IPS-18a (cell line): Measurements from ENCODE around the gene TEX14.
"Not testable (repeated sequence)": the region's sequence is repeated elsewhere in the genome, so short reads cannot be mapped to it uniquely, and the experiment has no call there.

ENCODE experiments used
- H3K27ac ChIP-seq: one replicate; pipeline ENCODE4 v1.5.1; 2013; ENCODE audit warnings: low read length
- H3K27me3 ChIP-seq: one replicate; pipeline ENCODE4 v1.6.1; 2013; ENCODE audit warnings: mild to moderate bottlenecking, low read length; ENCODE audit not compliant: control insufficient read depth, insufficient read depth
- H3K36me3 ChIP-seq: one replicate; pipeline ENCODE4 v1.6.1; 2013; ENCODE audit warnings: low read depth, low read length; ENCODE audit not compliant: control insufficient read depth
- H3K4me1 ChIP-seq: one replicate; pipeline ENCODE4 v1.6.1; 2013; ENCODE audit warnings: low read depth, low read length; ENCODE audit not compliant: control insufficient read depth
- H3K4me3 ChIP-seq: one replicate; pipeline ENCODE4 v1.5.1; 2013; ENCODE audit warnings: low read length
- H3K9ac ChIP-seq: one replicate; pipeline ENCODE4 v1.6.1; 2013; ENCODE audit warnings: mild to moderate bottlenecking, low read length, moderate library complexity
- H3K9me3 ChIP-seq: one replicate; pipeline ENCODE4 v1.6.1; 2013; ENCODE audit warnings: low read depth, low read length; ENCODE audit not compliant: control insufficient read depth

The TEX14 gene

GRCh38 chr17:58570758-58571157 is 121.1 kb downstream of the TEX14 start:
- Histone ChIP-seq H3K27me3 (no peaks in the 10 kb centered on the region), H3K27ac (no peak overlapping the region), H3K4me3 (no peak overlapping the region), H3K9ac (no peak overlapping the region), H3K36me3 (no peaks in the 10 kb centered on the region), H3K9me3 (no peaks in the 10 kb centered on the region), H3K4me1 (peaks cover 12% of the 10 kb centered on the region)

GRCh38 chr17:58569196-58569595 is 122.6 kb downstream of the TEX14 start:
- H3K9me3 ChIP-seq: no peaks in the 10 kb centered on the region
- H3K4me1 ChIP-seq: peaks cover 22% of the 10 kb centered on the region
- H3K4me3 ChIP-seq: no peak overlapping the region
- H3K27ac ChIP-seq: no peak overlapping the region
- H3K27me3 ChIP-seq: no peaks in the 10 kb centered on the region
- no peak overlapping the region for H3K9ac ChIP-seq
- H3K36me3 ChIP-seq: no peaks in the 10 kb centered on the region

DNA sequence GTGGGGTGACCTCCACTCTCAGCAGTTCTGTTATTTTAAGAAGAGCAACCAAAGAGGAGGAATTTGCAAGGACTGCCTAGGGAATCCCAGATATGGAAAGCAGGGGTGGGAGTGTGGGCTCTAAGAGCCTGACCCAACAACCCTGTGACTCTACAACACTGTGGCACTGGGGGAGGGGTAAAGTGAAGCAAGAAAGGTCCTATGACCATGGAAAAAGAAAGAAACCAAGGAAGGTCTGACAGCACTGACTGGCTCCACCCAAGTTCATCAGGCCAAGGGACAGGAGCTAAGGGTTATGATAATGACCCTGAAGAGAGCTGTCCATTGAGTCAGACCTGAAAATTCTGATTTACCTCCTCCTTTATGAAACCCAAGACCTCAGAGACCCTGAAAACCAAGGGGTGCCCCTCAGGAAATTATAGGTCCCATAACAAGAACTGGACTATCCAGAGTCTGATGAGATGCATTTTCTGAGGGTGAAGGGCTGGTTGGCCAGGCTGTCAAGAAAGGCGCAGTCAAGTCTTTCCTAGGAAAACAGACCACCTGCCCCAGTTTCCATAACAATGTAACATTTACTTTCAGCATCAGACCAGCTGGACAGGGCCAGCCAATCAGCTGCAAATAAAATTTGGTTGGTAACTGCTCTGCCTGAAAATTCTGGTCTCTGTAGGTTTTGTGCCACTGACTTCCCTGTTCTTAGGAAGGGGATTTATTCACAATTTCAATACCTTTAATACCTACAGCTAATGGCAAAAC is 123.6 kb downstream of the TEX14 start:
- Histone ChIP-seq H3K4me3 (no peak overlapping the region), H3K36me3 (no peaks in the 10 kb centered on the region), H3K9ac (no peak overlapping the region), H3K27ac (no peak overlapping the region), H3K27me3 (no peaks in the 10 kb centered on the region), H3K9me3 (no peaks in the 10 kb centered on the region), H3K4me1 (peaks cover 22% of the 10 kb centered on the region)

GRCh38 chr17:58565389-58566311 is 126.2 kb downstream of the TEX14 start:
- H3K4me1 ChIP-seq: peaks cover 22% of the 10 kb centered on the region
- no peak overlapping the region for H3K9ac ChIP-seq
- H3K36me3 ChIP-seq: no peaks in the 10 kb centered on the region
- no peak overlapping the region for H3K4me3 ChIP-seq
- H3K27ac ChIP-seq: no peak overlapping the region
- H3K27me3 ChIP-seq: no peaks in the 10 kb centered on the region
- no peaks in the 10 kb centered on the region for H3K9me3 ChIP-seq

DNA sequence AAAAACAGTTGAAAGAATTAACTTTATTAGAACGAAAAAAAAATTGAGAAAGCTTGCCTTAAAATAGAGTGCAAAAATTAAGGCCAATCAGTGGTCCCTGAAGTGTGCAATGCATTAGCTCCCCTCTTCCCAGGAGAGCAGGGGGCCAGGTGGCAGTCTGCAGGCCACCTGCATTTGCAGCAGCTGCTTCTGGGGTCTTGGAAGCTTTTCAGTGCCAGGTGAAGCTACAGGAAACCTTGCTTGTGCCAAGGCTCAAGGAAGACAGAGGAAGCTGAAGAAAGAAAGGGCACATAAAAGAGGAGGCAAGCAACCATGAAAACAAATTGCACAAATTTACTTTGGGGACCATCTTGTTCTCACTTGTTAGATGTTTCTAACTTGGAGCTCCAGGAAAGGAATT is 126.9 kb downstream of the TEX14 start:
- Histone ChIP-seq H3K27me3 (no peaks in the 10 kb centered on the region), H3K4me1 (peaks cover 22% of the 10 kb centered on the region), H3K9ac (no peak overlapping the region), H3K27ac (no peak overlapping the region), H3K36me3 (no peaks in the 10 kb centered on the region), H3K9me3 (no peaks in the 10 kb centered on the region), H3K4me3 (no peak overlapping the region)

DNA sequence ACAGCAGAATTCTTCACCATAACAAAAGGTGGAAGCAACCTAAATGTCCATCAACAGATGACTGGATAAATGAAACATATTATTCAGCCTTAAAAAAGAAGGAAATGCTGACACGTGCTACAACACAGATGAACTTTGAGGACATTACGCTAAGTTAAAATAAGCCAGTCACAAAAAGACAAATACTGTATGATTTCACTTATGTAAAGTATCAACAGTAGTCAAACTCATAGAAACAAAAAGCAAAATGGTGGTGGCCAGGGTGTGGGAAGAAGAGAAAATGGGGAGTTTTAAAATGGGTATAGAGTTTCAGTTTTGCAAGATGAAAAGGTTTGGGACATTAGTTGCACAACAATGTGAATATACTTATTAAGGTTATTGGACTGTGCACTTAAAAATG is 127.6 kb downstream of the TEX14 start:
- Histone ChIP-seq H3K27me3 (no peaks in the 10 kb centered on the region), H3K4me1 (peaks cover 22% of the 10 kb centered on the region), H3K9me3 (no peaks in the 10 kb centered on the region), H3K27ac (no peak overlapping the region), H3K9ac (no peak overlapping the region), H3K36me3 (no peaks in the 10 kb centered on the region), H3K4me3 (no peak overlapping the region)

- peaks cover 8% of the 10 kb centered on the region for H3K4me1 ChIP-seq
- no peaks in the 10 kb centered on the region for H3K9me3 ChIP-seq
- no peak overlapping the region for H3K27ac ChIP-seq
- no peaks in the 10 kb centered on the region for H3K27me3 ChIP-seq
- no peak overlapping the region for H3K4me3 ChIP-seq
- H3K36me3 ChIP-seq: no peaks in the 10 kb centered on the region
- no peak overlapping the region for H3K9ac ChIP-seq
Observed at GRCh38 chr17:58560511-58560910, 131.3 kb downstream of the TEX14 start.

DNA sequence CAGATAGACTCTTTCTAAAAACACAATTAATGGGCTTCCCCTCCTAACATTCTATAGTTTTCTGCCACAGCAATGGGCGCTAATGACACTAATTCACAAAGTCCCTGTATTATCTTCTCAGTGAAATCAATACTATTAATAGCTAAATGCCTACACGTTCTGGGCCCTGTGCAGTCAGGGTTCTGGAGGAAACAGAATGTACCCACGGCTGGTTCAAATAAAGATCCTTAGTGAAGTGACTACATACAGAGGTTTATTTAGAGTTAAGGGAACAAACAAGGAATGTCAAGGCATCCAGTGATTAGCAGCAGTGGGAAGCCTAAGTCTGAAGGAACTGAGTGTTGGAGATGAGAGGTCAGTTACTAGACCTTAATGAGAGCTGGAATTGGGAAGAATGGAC is 133.9 kb downstream of the TEX14 start:
- Histone ChIP-seq H3K36me3 (no peaks in the 10 kb centered on the region), H3K27me3 (no peaks in the 10 kb centered on the region), H3K4me1 (no peaks in the 10 kb centered on the region), H3K9me3 (no peaks in the 10 kb centered on the region), H3K9ac (no peak overlapping the region), H3K27ac (no peak overlapping the region), H3K4me3 (no peak overlapping the region)

GRCh38 chr17:58556833-58557250 is 135.0 kb downstream of the TEX14 start:
- H3K36me3 ChIP-seq: no peaks in the 10 kb centered on the region
- no peaks in the 10 kb centered on the region for H3K9me3 ChIP-seq
- H3K9ac ChIP-seq: no peak overlapping the region
- no peaks in the 10 kb centered on the region for H3K4me1 ChIP-seq
- H3K27me3 ChIP-seq: no peaks in the 10 kb centered on the region
- no peak overlapping the region for H3K27ac ChIP-seq
- no peak overlapping the region for H3K4me3 ChIP-seq

- not testable (repeated sequence) for H3K36me3 ChIP-seq, H3K9me3 ChIP-seq, H3K27ac ChIP-seq, H3K4me3 ChIP-seq, H3K9ac ChIP-seq, H3K4me1 ChIP-seq, H3K27me3 ChIP-seq
Observed at GRCh38 chr17:58555109-58555508, 136.7 kb downstream of the TEX14 start.

- no peak overlapping the region for H3K27ac ChIP-seq
- H3K27me3 ChIP-seq: no peaks in the 10 kb centered on the region
- H3K4me3 ChIP-seq: no peak overlapping the region
- no peaks in the 10 kb centered on the region for H3K9me3 ChIP-seq
- H3K36me3 ChIP-seq: no peaks in the 10 kb centered on the region
- no peak overlapping the region for H3K9ac ChIP-seq
- no peaks in the 10 kb centered on the region for H3K4me1 ChIP-seq
Observed at GRCh38 chr17:58541249-58541648, 150.6 kb downstream of the TEX14 start.
